ENCODE measurements around the gene CDH13.

- no peak for TF ChIP-seq CTCF (IDR thresholded peaks at IDR 0.05)
- no peak for TF ChIP-seq POLR2AphosphoS5 (IDR thresholded peaks at IDR 0.05)
- TF ChIP-seq POLR2A (IDR thresholded peaks at IDR 0.05) = no peak
- no peak for TF ChIP-seq EP300 (IDR thresholded peaks at IDR 0.05)
Measured at GRCh38 chr16:83746611-83747010, 1119.8 kb downstream of the CDH13 start.
